Suprapubic skin (tissue), 4 donors: ENCODE results near the gene AUTS2. TPM values are rescaled to one million over a fixed set of nuclear protein-coding genes. Genes with fewer than 3 reads are reported as not detected.

Experiments
- DNase-seq, 2 donors: peaks; one replicate each; pipeline ENCODE4 v3.0.0-alpha.2; 2019; ENCODE audit warnings: low spot score in 2 of 2
- H3K27ac ChIP-seq: fragments of 200-600 bp; sonication (generic); one replicate; pipeline ENCODE4 v1.5.1; 2019
- H3K27me3 ChIP-seq: fragments of 200-600 bp; sonication (generic); one replicate; pipeline ENCODE4 v1.5.1; 2019
- H3K36me3 ChIP-seq: fragments of 200-600 bp; sonication (generic); one replicate; pipeline ENCODE4 v1.5.1; 2019
- H3K4me1 ChIP-seq: fragments of 200-600 bp; sonication (generic); one replicate; pipeline ENCODE4 v1.5.1; 2019
- H3K4me3 ChIP-seq: fragments of 200-600 bp; sonication (generic); one replicate; pipeline ENCODE4 v1.5.1; 2019; ENCODE audit warnings: mild to moderate bottlenecking
- H3K9me3 ChIP-seq: fragments of 200-600 bp; sonication (generic); one replicate; pipeline ENCODE4 v1.5.1; 2019
- EP300 ChIP-seq: sonication (generic); formaldehyde crosslinking; IDR thresholded peaks from one replicate; pipeline ENCODE4 v1.6.1; 2017; ENCODE audit warnings: antibody characterized with exemption
- POLR2A ChIP-seq, 2 donors: fragments of 450-650 bp; IDR thresholded peaks; one replicate each; pipeline ENCODE4 v1.6.1; 2017; ENCODE audit warnings: antibody characterized with exemption in 2 of 2, mild to moderate bottlenecking in 2 of 2, moderate library complexity in 2 of 2
- POLR2AphosphoS5 ChIP-seq, 3 donors: sonication (generic); formaldehyde crosslinking; IDR thresholded peaks; one replicate each; pipeline ENCODE4 v1.6.1; 2017; ENCODE audit warnings: antibody characterized with exemption in 3 of 3
- WGBS: methylation state at CpG from one replicate; pipeline ENCODE4 v1.1.5; 2018; 5-methylcytosine and 5-hydroxymethylcytosine counted together
- total RNA-seq, 4 donors: library from RNA; depleted of rRNA; stranded (reverse); fragments of >200 nt; gene quantifications; one replicate each; pipeline ENCODE4 v1.1.0, GENCODE V29; 2016
- TF ChIP-seq, protein P1 (sequence below), 2 donors: fragments of 200-600 bp in 1 of 2; fragments of 450-650 bp in 1 of 2; sonication (generic) in 1 of 2; IDR thresholded peaks; one replicate each; pipeline ENCODE4 v1.5.1; 2016 to 2019; ENCODE audit warnings: antibody characterized with exemption in 2 of 2, mild to moderate bottlenecking in 1 of 2, moderate library complexity in 1 of 2

AUTS2 gene
- total RNA-seq, 4 donors from 2014 or later = 31.0 to 102 (median 56.4) TPM

- no peaks in the 10 kb centered on the region for H3K4me1 ChIP-seq
- H3K27me3 ChIP-seq = no peaks in the 10 kb centered on the region
- TF ChIP-seq POLR2AphosphoS5 (IDR thresholded peaks at IDR 0.05) = no peak
- H3K4me3 ChIP-seq = no peak overlapping the region
- WGBS = 94% methylated on average over 1 of the region's 1 CpG
- H3K36me3 ChIP-seq = no peaks in the 10 kb centered on the region
- no peak overlapping the region for H3K27ac ChIP-seq
- H3K9me3 ChIP-seq = no peaks in the 10 kb centered on the region
- DNase-seq = no peak
Measured at GRCh38 chr7:70237256-70237655, 639.0 kb downstream of the AUTS2 start.

- H3K27ac ChIP-seq = no peak overlapping the region
- H3K4me1 ChIP-seq = no peaks in the 10 kb centered on the region
- no peaks in the 10 kb centered on the region for H3K36me3 ChIP-seq
- H3K4me3 ChIP-seq = no peak overlapping the region
- no peaks in the 10 kb centered on the region for H3K9me3 ChIP-seq
- 80% methylated on average over 9 of the region's 9 CpGs for WGBS
- TF ChIP-seq, protein P1, sequence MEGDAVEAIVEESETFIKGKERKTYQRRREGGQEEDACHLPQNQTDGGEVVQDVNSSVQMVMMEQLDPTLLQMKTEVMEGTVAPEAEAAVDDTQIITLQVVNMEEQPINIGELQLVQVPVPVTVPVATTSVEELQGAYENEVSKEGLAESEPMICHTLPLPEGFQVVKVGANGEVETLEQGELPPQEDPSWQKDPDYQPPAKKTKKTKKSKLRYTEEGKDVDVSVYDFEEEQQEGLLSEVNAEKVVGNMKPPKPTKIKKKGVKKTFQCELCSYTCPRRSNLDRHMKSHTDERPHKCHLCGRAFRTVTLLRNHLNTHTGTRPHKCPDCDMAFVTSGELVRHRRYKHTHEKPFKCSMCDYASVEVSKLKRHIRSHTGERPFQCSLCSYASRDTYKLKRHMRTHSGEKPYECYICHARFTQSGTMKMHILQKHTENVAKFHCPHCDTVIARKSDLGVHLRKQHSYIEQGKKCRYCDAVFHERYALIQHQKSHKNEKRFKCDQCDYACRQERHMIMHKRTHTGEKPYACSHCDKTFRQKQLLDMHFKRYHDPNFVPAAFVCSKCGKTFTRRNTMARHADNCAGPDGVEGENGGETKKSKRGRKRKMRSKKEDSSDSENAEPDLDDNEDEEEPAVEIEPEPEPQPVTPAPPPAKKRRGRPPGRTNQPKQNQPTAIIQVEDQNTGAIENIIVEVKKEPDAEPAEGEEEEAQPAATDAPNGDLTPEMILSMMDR (IDR thresholded peaks at IDR 0.05) = no peak
- TF ChIP-seq POLR2AphosphoS5 (IDR thresholded peaks at IDR 0.05) = no peak
- DNase-seq = no peak
- no peaks in the 10 kb centered on the region for H3K27me3 ChIP-seq
Measured at GRCh38 chr7:70237831-70238575, 639.7 kb downstream of the AUTS2 start.

- no peaks in the 10 kb centered on the region for H3K9me3 ChIP-seq
- no peaks in the 10 kb centered on the region for H3K27me3 ChIP-seq
- 96% methylated on average over 3 of the region's 3 CpGs for WGBS
- DNase-seq = no peak
- no peaks in the 10 kb centered on the region for H3K4me1 ChIP-seq
- no peak overlapping the region for H3K4me3 ChIP-seq
- TF ChIP-seq EP300 = no peak
- no peak for TF ChIP-seq POLR2A (IDR thresholded peaks at IDR 0.05)
- no peak for TF ChIP-seq POLR2AphosphoS5 (IDR thresholded peaks at IDR 0.05)
- TF ChIP-seq, protein P1 (IDR thresholded peaks at IDR 0.05) = no peak
- H3K27ac ChIP-seq = no peak overlapping the region
- no peaks in the 10 kb centered on the region for H3K36me3 ChIP-seq
Measured at GRCh38 chr7:70239918-70240317, 641.6 kb downstream of the AUTS2 start.

- WGBS = 97% methylated on average over 2 of the region's 2 CpGs
- Histone ChIP-seq H3K4me1 (no peaks in the 10 kb centered on the region), H3K4me3 (no peak overlapping the region), H3K9me3 (no peaks in the 10 kb centered on the region), H3K27me3 (no peaks in the 10 kb centered on the region), H3K27ac (no peak overlapping the region), H3K36me3 (no peaks in the 10 kb centered on the region)
- TF ChIP-seq EP300 (no peak), POLR2AphosphoS5 (IDR thresholded peaks at IDR 0.05) (no peak), POLR2A (IDR thresholded peaks at IDR 0.05) (no peak)
- TF ChIP-seq, protein P1 (IDR thresholded peaks at IDR 0.05) = no peak
- DNase-seq = no peak
Measured at GRCh38 chr7:70240873-70241272, 642.6 kb downstream of the AUTS2 start.

DNA sequence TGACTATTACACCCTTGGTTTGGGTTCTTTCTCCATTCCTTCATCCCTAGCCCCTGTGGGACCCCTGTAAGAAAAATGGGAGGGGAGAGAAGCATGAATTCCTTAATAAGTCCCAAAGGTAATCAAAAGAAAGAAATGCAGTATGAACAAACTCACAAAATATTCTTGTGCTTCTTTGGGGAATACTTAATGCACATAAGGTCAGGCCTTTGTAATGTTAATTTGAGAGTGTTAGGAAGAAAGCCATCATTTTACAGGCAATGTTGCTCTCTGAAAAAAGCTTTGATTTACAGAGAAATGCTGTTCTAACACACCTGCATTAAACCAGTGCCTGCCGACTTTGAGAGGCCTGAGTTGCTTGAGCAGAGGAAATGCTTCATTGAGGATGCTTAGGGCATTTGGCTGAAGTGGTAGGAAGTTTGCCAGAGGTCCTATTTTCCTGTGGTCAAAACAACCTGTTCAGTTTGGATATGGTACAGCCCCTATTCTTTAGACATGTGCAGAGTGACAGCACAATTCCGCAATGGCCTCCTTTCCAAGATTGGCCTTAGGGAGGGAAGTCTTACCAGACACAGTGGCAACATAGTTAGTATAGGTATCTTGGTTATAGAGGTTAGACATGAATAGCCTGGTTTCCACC is 643.4 kb downstream of the AUTS2 start:
- H3K4me3 ChIP-seq = no peak overlapping the region
- H3K36me3 ChIP-seq = no peaks in the 10 kb centered on the region
- H3K9me3 ChIP-seq = no peaks in the 10 kb centered on the region
- H3K27me3 ChIP-seq = no peaks in the 10 kb centered on the region
- no peak for DNase-seq
- WGBS = 84% methylated on average over 2 of the region's 2 CpGs
- no peak overlapping the region for H3K27ac ChIP-seq
- no peaks in the 10 kb centered on the region for H3K4me1 ChIP-seq
- no peak for TF ChIP-seq POLR2A (IDR thresholded peaks at IDR 0.05)
- TF ChIP-seq, protein P1 (IDR thresholded peaks at IDR 0.05) = no peak
- TF ChIP-seq EP300 = no peak
